ENCODE data around the gene DLEC1. TPM values are rescaled to one million over a fixed set of nuclear protein-coding genes. Genes with fewer than 3 reads are reported as not detected.

Gene DLEC1
- 0.24 TPM for total RNA-seq (ENCODE audit: insufficient read depth, low replicate concordance)

DNA sequence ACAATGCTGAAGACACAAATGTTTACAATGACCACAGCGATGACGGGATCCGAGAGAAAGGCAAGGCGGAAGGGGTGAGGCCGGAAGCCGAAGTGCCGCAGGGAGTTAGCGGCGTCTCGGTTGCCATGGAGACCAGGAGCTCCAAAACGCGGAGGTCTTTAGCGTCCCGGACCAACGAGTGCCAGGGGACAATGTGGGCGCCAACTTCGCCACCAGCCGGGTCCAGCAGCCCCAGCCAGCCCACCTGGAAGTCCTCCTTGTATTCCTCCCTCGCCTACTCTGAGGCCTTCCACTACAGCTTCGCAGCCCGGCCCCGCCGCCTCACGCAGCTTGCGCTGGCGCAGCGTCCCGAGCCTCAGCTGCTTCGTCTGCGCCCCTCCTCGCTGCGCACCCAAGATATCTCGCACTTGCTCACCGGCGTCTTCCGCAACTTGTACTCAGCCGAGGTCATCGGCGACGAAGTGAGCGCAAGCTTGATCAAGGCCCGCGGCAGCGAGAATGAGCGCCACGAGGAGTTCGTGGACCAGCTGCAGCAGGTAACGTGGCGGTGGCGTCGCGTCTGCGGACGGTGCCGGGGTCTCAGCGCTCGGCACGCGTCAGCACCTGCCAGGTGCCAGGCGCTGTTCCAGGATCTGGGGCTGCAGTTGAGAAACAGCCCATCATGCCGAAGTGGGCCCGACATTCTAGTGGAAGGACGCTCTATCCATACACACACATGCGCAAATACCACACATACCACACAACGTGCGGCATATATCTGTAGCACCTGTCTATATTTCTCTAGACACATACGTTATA, at the start of gene DLEC1:
Gene DLEC1, plus strand, starts transcription at position 108 of the 798 bp plus-strand sequence. Its CDS starts 18 bp downstream, at position 126.
- DNase-seq (ENCODE audit: low spot score), result peak; percentile 66

DNA sequence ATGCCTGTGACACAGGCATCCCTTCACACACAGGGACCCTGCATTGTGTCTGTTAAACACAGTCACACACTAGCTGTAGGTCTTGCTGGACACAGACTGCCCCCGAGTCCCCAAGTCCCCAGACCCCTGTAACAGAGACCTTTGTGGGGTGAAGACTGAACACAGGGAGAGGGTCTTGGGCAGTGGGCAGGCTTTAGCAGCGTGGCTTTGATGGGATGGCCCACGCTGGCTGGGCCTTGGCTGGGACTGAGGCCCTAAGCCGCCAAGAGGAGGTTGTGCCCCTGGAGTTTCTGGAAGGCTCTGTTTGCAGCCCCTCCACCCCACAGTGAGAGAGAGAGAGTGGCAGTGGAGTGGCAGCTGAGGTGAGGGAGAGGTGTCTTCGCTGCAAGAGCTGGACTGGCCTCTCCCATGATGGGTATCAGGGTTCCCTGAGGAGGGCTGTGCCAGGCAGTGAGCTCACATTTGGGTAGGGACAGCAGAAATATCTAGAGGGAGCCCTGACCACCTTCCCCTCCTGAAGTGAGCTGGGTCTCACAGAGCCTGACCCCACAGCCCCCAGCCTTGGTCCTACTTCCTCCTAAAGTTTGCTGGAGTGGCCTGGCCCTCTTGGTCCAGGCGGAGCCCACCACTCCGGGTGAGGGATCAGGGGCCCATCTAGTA, 49.1 kb upstream of the DLEC1 start:
- DNase-seq (ENCODE audit: low spot score), result no peak

DNA sequence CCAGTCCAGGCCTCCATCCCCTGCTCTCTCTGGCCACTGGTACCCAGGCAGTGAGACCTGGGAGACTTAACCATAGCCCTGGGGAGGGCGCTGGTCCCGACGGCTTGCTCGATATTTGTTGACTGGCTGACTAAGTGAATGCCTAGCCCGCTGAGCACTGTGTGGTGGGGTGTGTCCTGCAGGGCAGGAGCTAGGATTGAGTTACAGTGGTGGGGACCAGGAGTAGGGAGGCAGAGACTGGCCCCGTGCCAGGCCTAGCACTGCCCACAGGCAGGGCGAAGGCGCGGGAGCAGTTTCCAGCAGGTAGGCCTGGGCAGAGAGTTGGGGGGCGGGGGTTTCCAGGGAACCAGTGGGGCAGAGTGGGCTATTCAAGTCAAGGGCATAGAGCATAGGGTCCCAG, 48.5 kb upstream of the DLEC1 start, which contains the start of gene VILL:
Gene VILL, plus strand, starts transcription at position 260 of the 400 bp plus-strand sequence. CDS start 2,887 bp downstream, outside the sequence.
- DNase-seq (ENCODE audit: low spot score), result no peak

- no peak for DNase-seq (ENCODE audit: low spot score)
These were observed 47.9 kb upstream of the DLEC1 start for GRCh38 chr3:37991109-37991508.

- DNase-seq (ENCODE audit: low spot score), result no peak
These were observed 47.2 kb upstream of the DLEC1 start for GRCh38 chr3:37991823-37992222.

GRCh38 chr3:37992271-37993066, 46.5 kb upstream of the DLEC1 start:
- no peak for DNase-seq (ENCODE audit: low spot score)

DNA sequence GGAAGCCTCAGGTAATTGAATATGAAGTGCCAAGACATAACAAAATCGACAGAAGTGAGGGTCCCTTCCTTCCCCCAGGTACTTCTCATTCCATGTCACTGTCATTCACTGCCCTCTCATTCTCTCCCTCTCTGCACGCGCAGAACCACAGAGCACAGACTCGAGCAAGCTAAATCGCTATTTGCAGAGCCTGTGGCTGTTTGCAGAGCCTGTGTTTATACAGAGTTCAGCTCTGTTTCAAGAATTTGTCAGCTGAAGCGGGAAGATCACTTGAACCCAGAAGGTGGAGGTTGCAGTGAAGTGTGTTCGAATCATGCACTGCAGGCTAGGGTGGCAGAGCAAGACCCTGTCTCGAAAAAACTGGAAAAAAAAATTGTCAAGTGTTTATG, 45.9 kb upstream of the DLEC1 start:
- no peak for DNase-seq (ENCODE audit: low spot score)

DNA sequence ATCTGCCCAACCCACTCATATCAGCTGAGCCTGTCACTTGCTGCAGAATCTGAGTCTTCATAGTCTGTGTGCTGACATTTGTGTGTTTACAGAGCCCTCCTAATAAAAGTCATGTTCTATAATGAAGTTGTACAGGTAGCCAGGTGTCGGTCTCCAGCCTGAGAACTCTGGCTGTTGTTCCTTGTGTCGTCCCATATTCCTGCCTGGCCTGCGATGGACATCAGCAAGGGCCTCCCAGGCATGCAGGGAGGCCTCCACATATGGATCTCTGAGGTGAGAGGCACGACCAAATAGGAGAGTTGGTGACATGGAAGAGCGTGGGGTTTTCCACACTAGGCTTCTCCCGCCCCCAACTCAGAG, 45.6 kb upstream of the DLEC1 start:
- no peak for DNase-seq (ENCODE audit: low spot score)

DNA sequence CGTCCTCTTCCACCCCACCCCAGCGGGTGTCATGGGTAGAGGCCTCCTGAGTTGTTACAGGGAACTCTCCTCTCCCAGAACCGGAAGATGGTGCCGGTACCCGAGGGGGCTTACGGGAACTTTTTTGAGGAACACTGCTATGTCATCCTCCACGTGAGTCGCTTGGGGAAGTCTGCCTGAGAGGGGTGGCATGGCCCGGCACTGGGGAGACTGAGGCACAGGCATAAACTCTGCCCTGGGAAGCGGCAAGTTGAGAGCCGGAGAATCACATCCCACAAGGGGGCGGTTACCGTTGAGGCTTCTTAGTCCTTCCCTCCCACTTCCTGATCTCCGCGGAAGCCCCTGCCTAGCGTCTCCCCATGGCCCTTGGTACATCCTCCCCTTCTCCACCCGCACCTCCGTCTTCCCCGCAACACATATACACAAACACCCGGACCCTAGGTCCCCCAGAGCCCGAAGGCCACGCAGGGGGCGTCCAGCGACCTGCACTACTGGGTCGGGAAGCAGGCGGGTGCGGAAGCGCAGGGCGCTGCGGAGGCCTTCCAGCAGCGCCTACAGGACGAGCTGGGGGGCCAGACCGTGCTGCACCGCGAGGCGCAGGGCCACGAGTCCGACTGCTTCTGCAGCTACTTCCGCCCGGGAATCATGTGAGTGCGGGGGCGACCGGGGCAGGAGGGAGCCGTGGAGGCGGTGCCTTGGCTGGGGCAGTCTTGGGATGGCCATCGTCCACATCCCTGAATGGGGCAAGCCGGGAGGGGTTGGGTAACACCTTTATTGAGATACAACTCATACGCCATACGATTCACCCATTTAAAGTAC, 45.0 kb upstream of the DLEC1 start:
- peak; percentile 83 for DNase-seq (ENCODE audit: low spot score)

DNA sequence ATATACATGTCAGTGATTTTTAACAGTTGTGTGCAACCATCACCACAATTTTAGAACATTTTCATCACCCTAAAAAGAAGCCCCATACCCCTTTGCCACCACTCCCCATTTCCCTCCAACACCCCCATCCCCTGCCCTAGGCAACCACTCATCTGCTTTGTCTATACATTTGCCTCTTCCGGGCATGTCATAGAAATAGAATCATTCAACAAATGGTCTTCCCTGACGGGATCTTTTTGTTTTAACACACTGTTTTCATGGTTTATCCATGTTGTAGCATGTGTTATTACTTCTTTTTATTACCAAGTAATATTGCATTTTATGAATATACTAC, 44.4 kb upstream of the DLEC1 start:
- no peak for DNase-seq (ENCODE audit: low spot score)

DNA sequence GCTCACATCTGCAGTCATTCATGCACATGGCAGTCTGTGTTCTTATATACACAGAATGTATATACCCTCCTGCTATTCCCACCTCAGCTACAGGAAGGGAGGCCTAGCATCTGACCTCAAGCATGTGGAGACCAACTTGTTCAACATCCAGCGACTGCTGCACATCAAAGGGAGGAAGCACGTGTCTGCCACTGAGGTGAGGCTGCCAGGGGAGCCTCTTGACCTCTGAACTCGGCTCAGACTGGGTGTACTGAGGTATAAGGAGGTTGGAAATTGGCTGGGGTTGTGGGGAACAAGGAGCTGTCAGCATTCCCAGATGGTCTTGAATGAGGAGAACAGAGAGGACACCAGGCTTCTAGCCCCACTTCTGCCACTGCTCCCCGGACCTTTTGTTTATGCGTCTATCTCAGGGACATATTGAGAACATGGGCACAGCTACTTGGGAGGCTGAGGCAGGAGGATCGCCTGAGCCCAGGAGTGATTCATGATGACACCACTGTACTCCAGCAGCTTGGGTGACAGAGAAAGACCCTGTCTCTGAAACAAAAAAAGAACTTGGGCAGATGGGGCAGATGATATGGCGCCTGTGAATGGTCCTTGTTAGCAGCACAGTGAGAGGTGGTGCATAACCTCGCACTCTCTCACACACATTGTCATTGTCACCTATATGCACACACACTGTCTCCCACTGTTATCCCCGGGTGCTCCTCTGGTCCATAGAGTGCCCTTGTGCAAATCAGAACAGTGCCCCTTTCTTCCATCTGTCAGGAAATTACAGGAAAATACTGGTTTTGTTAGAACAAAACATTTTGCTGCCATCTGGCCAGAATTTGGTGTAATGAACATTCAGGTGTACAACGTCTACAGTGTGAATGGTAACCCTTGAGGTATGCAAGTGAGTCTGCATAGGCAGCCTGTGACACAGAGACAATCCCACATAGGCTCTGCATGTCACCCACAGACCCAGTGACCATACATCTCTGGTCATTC, 43.1 kb upstream of the DLEC1 start:
- DNase-seq (ENCODE audit: low spot score), result no peak

DNA sequence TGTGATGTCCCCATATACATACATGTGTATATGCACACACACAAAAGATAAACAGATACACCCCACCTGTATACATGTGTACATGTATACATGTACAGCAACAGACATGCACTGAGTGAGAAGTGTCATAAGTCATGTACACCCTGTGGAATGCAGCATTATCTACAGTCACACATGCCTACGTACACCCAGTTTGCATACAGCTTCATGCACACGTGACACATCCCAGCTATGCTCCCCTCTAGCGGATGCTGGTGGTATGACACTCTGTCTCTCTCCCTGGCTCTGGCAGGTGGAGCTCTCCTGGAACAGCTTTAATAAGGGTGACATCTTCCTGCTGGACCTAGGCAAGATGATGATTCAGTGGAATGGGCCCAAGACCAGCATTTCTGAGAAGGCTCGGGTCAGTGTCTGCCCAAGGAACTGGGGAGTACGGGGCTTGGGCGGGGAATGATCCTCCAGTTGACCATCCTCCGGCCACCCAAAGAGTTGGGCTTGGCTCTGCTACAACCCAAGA, 42.2 kb upstream of the DLEC1 start:
- DNase-seq (ENCODE audit: low spot score), result peak; percentile 75

DNA sequence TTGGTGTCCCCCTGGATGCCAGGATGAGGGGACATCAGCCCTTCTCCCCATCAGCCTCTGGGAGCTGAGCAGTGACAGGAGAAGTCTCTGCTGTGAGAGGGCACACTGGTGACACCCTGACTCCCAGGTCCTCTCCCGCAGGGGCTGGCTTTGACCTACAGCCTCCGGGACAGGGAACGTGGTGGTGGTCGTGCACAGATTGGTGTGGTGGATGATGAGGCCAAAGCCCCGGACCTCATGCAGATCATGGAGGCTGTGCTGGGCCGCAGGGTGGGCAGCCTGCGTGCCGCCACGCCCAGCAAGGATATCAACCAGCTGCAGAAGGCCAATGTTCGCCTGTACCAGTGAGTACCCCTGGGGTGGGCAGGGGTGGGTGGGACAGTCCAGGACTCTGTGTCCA, 41.7 kb upstream of the DLEC1 start:
- no peak for DNase-seq (ENCODE audit: low spot score)

DNA sequence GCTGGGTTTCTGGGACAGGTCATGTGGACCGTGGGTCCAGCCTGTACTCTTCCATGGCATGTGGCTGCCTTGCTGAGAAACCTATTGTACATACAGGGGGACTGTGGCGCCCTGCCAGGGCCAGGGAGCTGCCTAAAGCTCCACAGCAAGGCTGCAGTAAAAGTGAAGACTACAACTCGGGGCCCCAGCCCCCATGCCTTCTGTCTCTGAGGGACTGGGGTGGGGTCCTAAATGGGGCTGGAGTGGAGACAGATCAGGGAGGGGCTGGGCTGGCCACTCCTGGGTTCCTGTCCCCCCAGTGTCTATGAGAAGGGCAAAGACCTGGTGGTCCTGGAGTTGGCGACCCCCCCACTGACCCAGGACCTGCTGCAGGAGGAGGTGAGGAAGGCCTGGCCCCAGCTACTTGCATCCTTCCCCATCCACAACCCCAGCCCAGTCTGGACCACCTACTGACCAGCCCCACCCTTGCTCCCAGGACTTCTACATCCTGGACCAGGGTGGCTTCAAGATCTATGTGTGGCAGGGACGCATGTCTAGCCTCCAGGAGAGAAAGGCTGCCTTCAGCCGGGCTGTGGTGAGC, 41.1 kb upstream of the DLEC1 start:
- no peak for DNase-seq (ENCODE audit: low spot score)

- DNase-seq (ENCODE audit: low spot score), result no peak
These were observed 39.2 kb upstream of the DLEC1 start for GRCh38 chr3:37999836-38000235.

DNA sequence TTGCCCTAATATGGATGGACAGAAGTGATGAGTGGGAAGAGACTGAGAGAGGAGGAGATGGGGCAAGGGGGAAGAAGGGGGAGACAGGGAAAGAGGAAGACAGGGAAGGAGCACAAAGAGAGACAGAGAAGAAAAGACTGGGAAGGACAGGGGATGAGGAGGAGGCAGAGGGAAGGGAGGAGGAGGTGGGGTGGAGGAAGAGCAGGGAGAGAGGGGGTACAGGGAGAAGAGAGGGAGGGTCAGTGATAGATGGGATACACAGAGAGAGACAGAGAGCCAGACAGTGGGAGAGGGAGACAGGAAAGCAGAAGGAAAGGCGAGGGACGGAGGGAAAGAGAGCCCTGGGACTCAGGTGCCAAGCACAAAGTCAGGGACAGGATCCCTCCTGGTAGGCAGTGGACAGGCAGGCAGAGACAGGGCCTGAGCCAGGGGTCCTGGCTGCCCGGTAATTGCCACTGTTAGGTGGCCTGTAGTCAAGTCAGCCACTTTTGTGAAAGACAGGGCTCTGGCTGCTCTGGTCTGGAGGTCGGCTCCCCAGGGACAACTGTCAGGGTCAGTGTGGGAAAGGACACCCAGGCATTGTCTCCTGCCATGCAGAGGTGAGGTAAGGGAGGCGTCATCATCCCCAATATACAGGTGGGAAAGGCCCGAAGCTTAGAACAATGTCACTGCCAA, 38.6 kb upstream of the DLEC1 start:
- no peak for DNase-seq (ENCODE audit: low spot score)

- DNase-seq (ENCODE audit: low spot score), result no peak
These were observed 38.0 kb upstream of the DLEC1 start for GRCh38 chr3:38000965-38001455.

GRCh38 chr3:38001456-38002081, 37.4 kb upstream of the DLEC1 start:
- no peak for DNase-seq (ENCODE audit: low spot score)

Measured in umbilical cord (tissue), 2 donors.